ENCODE measurements around the gene NTNG1. TPM values are rescaled to one million over a fixed set of nuclear protein-coding genes. Genes with fewer than 3 reads are reported as not detected.

The NTNG1 gene
- polyA plus RNA-seq, 4 donors, result 22.5 to 40.0 (median 29.9) TPM

DNA sequence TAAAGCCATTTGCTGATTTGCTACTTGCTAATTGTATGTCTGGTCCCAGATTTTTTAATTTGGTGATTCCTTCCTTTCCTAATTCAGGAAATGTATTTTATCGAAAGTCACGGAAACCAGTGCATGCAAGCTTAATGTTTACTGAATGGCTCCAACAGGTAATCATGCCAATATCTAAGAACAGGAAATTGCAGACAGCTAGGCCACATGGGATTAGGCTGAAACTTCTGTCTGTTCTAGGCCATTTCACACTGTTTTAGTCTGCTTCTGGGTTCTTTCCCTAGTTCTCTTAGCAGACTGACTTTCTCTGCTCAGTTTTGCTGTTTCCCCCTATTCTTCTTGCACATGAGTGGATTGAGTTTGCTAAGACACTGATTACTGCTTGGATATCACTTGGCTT is 111.4 kb downstream of the NTNG1 start:
- no peak for DNase-seq (ENCODE audit: low read depth in 4 of 4, low spot score in 2 of 4)

DNA sequence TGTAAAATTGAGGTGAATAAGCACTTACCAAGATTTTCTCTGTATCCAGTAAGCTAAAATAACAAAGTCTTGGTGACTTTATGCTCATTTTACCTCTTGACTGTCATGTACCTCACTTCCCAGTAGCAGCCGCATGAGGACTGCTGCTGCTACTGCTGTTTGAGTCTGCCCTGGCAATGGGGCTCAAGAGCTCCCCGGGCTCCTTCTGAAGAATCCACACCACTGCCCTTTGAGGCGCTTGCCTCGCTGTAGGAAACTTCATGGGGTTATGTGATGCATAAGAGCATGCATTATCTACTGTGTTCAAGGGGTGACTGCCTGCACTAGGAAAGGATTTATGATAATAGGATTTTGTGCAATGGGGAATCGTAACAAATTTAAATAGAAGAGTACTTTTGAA is 113.5 kb downstream of the NTNG1 start:
- no peak for DNase-seq (ENCODE audit: low read depth in 4 of 4, low spot score in 2 of 4)

DNA sequence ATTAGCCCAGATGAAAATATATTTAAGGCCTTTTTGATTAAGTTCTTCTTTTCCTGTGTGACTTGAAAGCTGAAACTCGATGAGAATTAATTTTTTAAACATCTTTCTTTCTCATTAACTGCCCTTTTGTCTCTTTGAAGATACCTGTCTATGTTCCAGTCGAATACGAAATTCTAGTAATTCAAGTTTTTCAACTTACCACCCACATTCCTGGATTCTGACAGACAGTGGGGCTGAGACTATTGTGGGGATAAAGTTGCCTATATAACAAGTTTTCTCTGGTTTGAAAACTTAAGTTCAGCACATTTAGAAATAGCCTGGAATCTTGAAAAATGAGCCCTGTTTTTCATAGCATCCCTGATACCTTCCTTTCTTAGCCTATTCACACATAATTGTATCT is 114.6 kb downstream of the NTNG1 start:
- DNase-seq (ENCODE audit: low read depth in 4 of 4, low spot score in 2 of 4), result no peak

DNA sequence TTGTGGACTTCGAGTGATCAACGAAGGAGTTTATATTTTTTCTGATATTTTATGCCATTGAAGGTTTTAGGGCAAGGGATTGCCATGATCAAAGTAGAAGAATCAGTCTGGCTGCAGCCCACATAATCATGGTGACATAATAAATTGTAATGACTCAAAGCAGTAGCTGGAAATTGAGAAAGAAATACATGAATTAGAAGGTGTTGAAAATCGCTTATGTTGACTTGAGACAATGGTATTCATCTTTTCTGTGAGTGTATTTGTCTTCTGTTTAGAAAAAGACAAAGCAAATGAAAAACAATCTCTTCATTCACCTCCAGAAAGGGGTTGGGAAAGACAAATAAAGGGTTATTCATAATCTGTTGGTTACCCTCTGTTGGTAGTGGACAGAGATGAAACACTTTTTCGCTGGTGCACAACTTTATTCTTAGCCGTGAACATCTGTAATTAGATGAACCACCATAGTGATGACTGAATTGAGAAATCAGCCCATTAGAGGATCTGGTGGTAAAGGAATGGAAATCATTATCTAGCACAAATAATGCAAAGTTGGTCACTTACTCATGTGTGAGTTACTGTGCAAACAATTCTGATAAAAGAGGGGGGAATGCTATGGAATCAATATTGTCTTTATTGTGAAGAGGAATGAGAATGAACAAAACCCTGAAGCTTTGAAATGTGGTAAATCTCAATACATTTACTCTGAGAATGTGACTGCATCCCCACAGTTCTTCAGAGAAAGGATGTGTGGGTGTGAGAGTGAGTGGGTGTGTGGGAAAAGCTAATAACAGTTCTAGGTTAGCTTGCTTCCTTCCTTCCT is 121.8 kb downstream of the NTNG1 start:
- no peak for DNase-seq (ENCODE audit: low read depth in 4 of 4, low spot score in 2 of 4)

DNA sequence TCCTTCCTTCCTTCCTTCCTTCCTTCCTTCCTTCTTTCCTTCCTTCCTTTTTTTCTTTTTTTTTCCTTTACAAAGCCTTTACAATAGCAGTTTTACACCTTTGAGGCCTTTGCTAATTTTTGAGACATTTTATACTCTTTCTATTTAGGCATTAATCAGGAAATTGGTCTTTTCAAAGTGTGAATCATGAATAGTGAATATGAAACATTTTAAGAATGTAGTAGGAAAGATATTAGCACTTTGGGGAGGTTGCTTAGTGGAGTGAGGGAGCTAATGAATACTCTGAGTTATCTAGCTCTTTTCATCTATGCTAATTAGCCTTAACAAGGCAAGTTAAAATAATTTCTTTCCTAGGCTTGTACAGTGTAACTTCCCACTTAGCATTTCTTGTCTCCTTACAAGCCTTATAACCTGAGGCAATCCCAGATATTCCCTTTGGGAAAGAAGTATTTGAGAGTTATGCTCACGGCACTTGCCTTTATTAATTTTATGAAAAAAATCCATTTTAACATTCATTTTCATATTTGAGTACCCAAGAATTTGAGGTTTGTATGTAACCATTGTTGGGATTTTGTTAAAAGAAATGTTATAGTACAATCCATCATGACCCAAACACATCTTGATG is 122.6 kb downstream of the NTNG1 start:
- no peak for DNase-seq (ENCODE audit: low read depth in 4 of 4, low spot score in 2 of 4)

DNA sequence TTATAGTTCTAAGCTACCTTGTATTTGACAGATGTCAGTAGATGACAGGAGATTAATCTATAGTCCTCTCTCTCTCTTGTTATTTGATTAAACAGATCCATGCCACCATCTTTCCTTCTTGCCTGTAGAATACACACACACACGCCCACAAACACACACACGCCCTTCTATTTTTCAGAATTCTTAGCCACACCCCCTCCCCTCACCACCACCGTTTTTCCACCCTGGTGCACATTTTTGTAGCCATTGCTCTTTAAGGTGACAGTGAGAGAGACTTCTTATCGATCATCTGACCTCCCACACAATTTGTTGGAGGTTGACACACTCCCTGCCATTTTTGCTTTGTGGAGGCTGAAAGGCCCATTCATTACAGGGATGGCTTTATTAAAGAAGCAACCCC is 123.2 kb downstream of the NTNG1 start:
- DNase-seq (ENCODE audit: low read depth in 4 of 4, low spot score in 2 of 4), result no peak

DNA sequence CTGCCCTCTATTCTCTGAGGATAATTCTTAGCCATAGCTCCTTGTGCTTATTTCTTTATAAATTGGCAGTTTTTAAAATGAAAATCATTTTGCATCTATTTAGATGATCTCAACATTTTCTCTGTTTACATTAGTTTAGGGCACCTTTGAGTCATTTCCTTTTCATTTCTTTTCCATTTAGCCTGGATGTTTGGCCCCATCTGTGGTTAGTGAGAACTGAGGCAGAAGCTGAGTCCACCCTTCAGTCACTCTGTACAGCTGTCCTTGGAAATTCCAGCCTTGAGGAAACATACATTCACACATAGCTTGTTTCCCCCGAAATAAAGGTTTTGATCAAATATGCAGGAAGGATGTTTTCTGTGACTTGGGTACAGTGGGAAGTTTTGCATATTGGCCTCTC is 123.7 kb downstream of the NTNG1 start:
- DNase-seq (ENCODE audit: low read depth in 4 of 4, low spot score in 2 of 4), result no peak

DNA sequence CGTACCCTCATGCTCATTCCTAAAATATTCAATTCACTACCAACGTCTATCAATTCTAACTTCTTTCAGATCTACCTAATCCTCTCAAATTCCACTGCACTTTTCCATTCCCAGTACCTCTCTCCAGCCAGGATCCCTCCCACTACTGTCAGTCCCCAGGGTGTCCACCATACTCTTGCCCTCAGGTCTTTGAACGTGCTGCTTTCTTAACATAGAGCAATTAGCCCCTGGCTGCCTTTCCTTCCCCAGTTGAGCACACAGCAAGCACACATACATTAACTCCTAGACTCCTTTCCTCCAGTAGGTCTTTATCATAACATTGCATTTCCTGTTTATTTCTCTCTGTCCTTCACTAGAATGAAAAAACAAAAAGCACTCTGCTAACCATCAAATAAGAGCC is 126.7 kb downstream of the NTNG1 start:
- DNase-seq (ENCODE audit: low read depth in 4 of 4, low spot score in 2 of 4), result no peak

DNA sequence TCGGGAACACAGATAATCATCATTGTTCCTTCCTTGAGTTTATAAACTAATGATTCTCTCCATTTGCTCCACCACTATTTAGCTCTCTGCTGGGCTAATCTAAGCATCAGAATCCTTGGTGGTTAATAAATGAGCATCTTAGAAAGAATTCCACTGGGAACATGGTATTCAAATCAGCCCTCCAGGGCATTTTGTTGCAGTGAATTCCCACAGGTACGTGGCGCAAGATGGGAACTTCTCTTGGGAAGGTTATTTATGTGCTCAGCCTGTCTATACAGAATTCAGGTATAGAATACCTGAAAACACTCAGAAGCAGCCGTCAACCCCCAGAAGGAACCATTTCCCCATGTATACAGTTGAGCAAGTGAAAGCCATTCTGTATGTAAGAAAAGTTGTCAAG is 131.5 kb downstream of the NTNG1 start:
- DNase-seq (ENCODE audit: low read depth in 4 of 4, low spot score in 2 of 4), result no peak

DNA sequence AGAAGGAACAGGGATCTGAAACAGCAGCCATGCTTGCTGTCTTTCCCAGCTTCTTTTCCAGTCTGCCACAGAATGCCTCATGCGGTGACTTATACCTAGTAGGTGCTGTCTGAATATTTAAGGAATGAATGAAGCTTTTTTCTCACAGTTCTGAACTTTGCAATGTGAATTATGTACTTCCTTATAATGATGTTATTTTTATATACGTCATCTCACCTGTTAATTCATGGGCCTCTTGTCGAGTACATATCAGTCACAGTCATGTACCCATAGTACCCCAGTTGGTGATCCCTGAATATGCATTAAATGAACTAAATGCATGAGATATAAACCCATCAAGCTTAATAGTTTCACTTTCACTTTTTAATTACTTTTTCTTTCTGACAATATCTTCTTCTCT is 132.7 kb downstream of the NTNG1 start:
- DNase-seq (ENCODE audit: low read depth in 4 of 4, low spot score in 2 of 4), result no peak

DNA sequence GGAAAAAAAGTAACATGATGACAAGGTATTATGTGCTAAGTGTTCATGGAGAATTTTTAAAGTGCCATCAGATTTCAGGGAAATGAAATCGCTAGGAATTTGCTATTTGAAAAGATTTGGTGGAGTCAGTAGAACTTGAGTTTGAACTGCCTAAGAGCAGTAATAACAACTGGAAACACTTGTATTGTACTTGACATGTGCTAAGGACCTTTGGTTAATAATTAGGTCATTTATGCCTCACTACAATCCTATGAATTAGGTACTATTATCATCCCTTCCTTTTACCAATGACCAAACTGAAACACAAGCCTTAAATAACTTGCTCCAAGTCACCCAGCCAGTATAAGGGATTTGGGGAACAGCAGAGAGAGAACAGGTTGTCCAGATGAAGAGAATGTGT is 133.4 kb downstream of the NTNG1 start:
- no peak for DNase-seq (ENCODE audit: low read depth in 4 of 4, low spot score in 2 of 4)

DNA sequence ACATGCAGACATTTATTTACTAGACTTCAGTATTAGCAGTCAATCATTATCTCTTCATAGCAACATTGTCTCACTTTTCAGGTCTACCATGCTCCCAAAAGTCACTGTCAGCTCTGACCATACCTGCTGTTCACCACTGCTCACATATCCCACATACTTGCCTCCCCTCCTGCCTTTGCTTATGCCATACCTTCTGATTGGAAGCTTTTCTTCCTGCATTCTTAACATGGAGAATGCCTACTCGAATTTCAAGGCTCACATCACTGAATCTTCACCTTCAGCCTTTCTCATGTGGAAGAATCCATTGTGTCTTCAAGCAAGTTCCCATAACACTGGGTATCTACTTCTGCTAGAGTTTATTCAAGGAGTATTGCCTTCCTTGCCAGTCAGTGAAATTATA is 135.4 kb downstream of the NTNG1 start:
- DNase-seq (ENCODE audit: low read depth in 4 of 4, low spot score in 2 of 4), result no peak

DNA sequence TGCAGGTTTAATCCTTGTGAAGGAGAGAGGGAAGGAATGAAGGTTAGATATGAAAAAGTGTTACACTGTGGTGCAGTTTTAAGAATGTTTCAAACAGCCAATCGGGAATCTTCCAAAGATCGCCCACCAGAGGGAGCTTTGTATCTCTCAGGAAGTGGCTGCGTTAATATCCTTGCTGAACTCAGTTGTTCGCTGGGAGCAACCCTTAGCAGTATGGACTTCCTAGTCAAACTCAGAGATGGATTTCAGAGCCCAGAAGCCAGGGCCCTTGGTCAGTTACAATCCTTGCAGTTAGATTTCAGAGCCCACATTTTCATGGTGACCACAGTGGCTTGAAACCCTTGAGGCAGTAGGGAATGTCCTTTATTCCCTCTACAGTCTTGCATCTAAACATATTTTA is 136.2 kb downstream of the NTNG1 start:
- peak in 2 of 4 donors; percentile 11 to 20 for DNase-seq (ENCODE audit: low read depth in 4 of 4, low spot score in 2 of 4)

DNA sequence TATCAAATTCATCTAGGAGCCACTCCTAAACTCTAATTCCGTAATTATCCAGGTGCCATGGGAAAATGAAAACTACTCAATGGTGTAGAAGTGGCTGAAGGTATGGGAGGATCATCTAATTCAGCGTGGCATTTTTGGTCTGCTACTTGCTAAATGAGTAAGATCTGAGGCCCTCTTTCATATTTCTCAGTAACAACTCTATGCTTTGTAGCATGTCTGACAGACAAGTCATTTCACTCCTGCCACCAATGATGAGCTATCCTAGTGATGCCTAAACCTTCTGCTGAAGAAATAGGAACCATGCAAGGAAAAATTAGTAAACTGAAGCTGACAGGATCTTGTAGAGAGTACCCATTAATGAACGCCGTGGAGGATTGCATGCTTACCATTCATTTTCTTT is 145.3 kb downstream of the NTNG1 start:
- no peak for DNase-seq (ENCODE audit: low read depth in 4 of 4, low spot score in 2 of 4)

DNA sequence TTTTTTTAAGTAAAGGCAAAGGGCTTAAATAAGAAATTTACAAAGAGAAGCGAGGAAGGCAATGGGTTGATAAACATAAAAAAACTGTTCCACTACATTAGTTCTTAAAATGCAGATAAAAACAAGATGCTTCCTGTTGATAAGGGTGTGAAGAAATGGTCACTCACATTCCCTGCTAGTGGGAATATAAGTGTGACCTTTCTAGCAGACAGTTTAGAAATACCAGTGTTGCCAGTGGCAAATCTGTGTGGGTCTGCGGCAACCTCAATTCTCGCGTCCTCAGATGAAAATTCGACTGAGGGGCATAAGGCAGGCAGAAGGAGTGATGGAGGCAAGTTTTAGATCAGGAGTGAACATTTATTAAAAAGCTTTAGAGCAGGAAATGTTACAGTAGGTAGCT is 151.1 kb downstream of the NTNG1 start:
- DNase-seq (ENCODE audit: low read depth in 4 of 4, low spot score in 2 of 4), result no peak

DNA sequence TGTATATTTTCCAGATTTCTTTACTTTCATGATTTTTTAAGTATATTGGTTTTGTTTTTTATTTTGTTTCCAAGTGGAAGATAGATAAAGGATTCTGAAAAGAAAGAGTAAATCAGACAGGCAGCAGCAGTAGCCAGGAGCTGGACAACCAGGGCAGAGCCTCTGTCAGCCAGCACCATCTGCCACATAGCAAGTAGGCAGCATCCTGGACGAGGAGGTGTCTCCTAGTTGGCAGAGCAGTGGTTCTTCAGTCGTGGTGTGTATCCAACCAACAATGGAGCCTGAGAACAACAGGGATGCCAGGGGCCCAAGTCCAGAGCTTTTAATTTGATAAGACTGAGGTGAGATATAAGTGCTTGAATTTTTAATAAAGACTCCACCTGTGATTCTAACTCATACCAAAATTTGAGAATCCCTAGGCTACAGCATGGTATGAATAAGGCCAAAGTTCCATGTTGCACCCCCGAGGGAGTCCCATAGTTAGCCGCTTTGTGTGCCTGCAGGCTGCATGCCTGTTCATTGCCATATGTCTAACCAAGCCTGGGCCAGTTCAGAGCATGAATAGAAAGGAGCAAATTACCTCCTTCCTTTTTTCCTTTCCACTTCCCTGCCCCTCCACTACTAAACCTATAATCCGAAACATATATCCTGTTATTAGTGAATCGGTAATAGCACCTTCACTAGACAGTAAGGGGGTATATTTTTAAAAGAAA is 153.2 kb downstream of the NTNG1 start:
- DNase-seq (ENCODE audit: low read depth in 4 of 4, low spot score in 2 of 4), result no peak

DNA sequence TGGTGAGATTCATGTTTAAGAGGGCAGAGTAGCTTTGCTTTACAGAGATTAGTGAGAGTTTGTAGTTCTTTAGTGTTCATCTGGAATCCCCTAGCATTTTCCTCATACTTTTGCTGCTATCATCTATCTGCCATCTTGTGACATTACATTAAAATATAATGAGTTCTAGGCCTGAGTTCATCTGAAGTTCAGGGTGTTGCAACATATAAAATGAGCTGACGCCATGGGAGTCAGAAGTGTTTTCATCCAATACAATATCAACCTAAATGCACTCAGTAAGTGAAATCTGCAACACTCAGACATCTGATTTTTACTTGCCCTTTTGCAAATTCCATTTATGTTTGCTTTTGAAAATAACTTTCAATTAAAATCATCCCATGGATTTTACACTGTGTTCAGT is 153.8 kb downstream of the NTNG1 start:
- DNase-seq (ENCODE audit: low read depth in 4 of 4, low spot score in 2 of 4), result no peak

DNA sequence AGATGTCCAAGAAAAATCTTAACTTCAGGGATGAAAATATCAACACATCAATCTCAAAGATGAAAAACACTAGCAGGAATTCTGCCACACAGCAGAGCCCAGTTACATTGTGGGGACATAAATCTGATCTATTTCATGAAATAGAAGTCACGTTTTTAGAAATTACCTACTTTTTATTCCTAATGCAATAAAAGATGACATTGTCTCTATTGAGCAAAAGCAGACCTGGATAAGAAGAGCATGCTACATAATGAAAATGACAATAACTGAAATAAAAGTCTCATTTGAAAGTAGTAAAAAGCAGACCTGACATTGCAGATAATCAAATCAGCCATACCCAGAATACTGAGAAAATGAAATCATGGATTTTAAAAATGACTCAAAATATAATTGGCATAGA is 156.8 kb downstream of the NTNG1 start:
- DNase-seq (ENCODE audit: low read depth in 4 of 4, low spot score in 2 of 4), result no peak

DNA sequence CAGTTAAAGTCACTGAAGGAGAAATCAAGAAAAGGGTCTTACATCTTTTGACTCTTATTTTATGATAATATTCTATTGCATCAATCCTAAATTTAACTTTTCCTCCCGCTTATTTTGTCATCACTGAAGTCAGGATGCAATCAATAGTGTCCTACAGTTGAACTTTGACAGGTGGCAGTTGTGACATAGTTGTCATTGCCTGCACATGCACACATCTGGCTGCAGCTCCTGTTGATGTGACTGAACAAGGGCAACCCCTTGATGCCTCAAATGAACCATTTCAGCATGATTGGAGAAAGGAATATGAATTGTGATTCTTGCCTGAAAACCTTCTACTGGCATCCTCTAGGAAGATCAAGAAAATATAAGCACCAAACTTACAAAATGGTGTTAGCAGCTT is 157.7 kb downstream of the NTNG1 start:
- DNase-seq (ENCODE audit: low read depth in 4 of 4, low spot score in 2 of 4), result no peak

DNA sequence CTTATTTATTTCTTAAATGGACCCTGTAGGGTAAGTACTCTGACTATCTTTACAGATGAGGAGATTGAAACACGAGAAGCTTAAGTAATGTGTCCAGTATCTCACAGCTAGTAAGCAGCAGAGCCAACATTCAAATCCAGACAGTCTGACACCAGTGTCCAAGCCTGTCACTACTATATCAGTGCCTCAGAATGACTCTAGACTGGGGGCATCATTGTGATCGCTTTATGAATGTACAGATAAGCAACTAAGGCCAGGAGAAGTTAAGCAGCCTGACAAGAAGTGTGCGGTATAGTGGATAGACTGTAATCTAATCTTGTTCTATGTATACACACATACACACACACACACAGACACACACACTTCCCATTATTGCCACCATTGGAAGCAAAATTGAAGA is 158.7 kb downstream of the NTNG1 start:
- DNase-seq (ENCODE audit: low read depth in 4 of 4, low spot score in 2 of 4), result no peak

DNA sequence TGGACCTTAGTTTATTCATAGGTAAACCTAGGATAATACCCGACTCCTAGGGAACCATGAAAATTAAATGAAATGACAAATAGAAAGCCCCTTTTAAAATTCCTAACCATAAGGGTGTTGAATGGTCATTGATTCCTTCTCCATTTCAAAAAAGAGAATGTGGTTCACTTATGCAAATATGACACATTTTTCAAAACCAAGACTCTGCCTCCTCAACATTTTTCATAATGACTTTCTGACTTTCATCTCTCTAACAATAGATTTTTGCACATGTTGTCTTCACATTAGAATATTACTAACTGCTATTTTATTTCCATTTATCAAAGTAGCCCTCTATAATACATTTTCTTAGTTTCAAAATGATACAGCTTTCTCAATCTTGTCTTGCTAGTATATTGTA is 169.1 kb downstream of the NTNG1 start:
- no peak for DNase-seq (ENCODE audit: low read depth in 4 of 4, low spot score in 2 of 4)

DNA sequence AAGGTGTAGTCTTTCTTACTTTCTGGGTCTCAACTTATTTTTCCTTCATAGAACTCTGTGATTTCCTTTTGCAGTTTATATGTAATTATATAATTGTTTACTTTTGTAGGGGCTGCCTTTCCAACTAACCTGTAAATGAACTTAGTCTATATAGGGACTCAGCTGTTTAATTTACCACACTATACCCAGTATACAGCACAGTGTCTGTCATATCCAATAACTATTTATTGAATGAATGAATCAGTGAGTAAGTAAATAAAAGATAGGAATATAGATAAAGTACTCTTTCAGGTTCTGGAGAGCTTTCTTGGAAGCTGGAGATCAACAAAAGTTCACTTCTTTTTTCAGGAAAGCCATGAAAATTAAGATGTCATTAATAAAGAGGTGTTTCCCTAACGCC is 174.8 kb downstream of the NTNG1 start:
- DNase-seq (ENCODE audit: low read depth in 4 of 4, low spot score in 2 of 4), result no peak
